ENCODE data around the gene FOXN3. TPM values are rescaled to one million over a fixed set of nuclear protein-coding genes. Genes with fewer than 3 reads are reported as not detected.
A peak's percentile ranks its signal among the peaks of the same experiment; 100 is the strongest.

Gene FOXN3
- total RNA-seq, 4 donors from 2014 or later: 66.1 to 130 (median 109) TPM

GRCh38 chr14:89330236-89331002, 86.6 kb downstream of the FOXN3 start:
- intact Hi-C loops (cut with DNase I; ENCODE audit: low total_unique reads): no loop called here
- TF ChIP-seq POLR2A (IDR thresholded peaks at IDR 0.05) (no peak), CTCF (IDR thresholded peaks at IDR 0.05) (no peak), POLR2AphosphoS5 (IDR thresholded peaks at IDR 0.05) (peak in 2 of 3 donors; percentile 17 to 35), EP300 (IDR thresholded peaks at IDR 0.05; ENCODE audit: low read depth) (no peak)

GRCh38 chr14:89327771-89328212, 89.2 kb downstream of the FOXN3 start:
- no peak for DNase-seq
- in situ Hi-C loops (cut with MboI; ENCODE audit: low pct_ligation_motif_present in 1 of 4, low pct_unique_long_range_greater_than_20kb in 1 of 4, low sequenced_read_pairs in 3 of 4) (no loop called here), intact Hi-C loops (cut with DNase I; ENCODE audit: low total_unique reads) (no loop called here)
- H3K4me3 ChIP-seq: no peak overlapping the region
- H3K4me1 ChIP-seq: peaks cover 3 to 20% (median 4%) of the 10 kb centered on the region in 4 donors
- no peak overlapping the region for H3K27ac ChIP-seq
- no peaks in the 10 kb centered on the region for H3K9me3 ChIP-seq
- TF ChIP-seq POLR2A (IDR thresholded peaks at IDR 0.05) (no peak), CTCF (IDR thresholded peaks at IDR 0.05) (no peak), EP300 (IDR thresholded peaks at IDR 0.05; ENCODE audit: low read depth) (no peak), POLR2AphosphoS5 (IDR thresholded peaks at IDR 0.05) (no peak)
- WGBS, 2 donors (ENCODE audit: low coverage in 1 of 2): 20 to 67% methylated on average over 1 to 5 of the region's 5 CpGs
- no peaks in the 10 kb centered on the region for H3K27me3 ChIP-seq
- no peaks in the 10 kb centered on the region for H3K36me3 ChIP-seq

More at GRCh38 chr14:89330236-89331002, 86.6 kb downstream of the FOXN3 start:
- peak; percentile 38 for DNase-seq
- Histone ChIP-seq H3K27me3 (no peaks in the 10 kb centered on the region), H3K9me3 (no peaks in the 10 kb centered on the region), H3K4me1 (peaks cover 3 to 20% (median 4%) of the 10 kb centered on the region in 4 donors), H3K4me3 (no peak overlapping the region), H3K27ac (peak overlapping the region in 3 of 4 donors; percentile 16 to 44 (median 33)), H3K36me3 (no peaks in the 10 kb centered on the region)
- in situ Hi-C loops (cut with MboI; ENCODE audit: low pct_ligation_motif_present in 1 of 4, low pct_unique_long_range_greater_than_20kb in 1 of 4, low sequenced_read_pairs in 3 of 4): no loop called here
- 80 to 81% methylated on average over 7 to 11 of the region's 11 CpGs for WGBS, 2 donors (ENCODE audit: low coverage in 1 of 2)

GRCh38 chr14:89325959-89326358, 91.1 kb downstream of the FOXN3 start:
- TF ChIP-seq EP300 (IDR thresholded peaks at IDR 0.05; ENCODE audit: low read depth): no peak
- no peak overlapping the region for H3K4me3 ChIP-seq
- intact Hi-C loops (cut with DNase I; ENCODE audit: low total_unique reads): no loop called here
- no peaks in the 10 kb centered on the region for H3K36me3 ChIP-seq
- peaks cover 3 to 20% (median 4%) of the 10 kb centered on the region in 4 donors for H3K4me1 ChIP-seq
- no peak overlapping the region for H3K27ac ChIP-seq
- 62 to 73% methylated on average over 4 of the region's 4 CpGs for WGBS, 2 donors (ENCODE audit: low coverage in 1 of 2)
- DNase-seq: no peak
- H3K27me3 ChIP-seq: no peaks in the 10 kb centered on the region
- H3K9me3 ChIP-seq: no peaks in the 10 kb centered on the region
- in situ Hi-C loops (cut with MboI; ENCODE audit: low pct_ligation_motif_present in 1 of 4, low pct_unique_long_range_greater_than_20kb in 1 of 4, low sequenced_read_pairs in 3 of 4): no loop called here

- H3K4me3 ChIP-seq: no peak overlapping the region
- DNase-seq: no peak
- in situ Hi-C loops (cut with MboI; ENCODE audit: low pct_ligation_motif_present in 1 of 4, low pct_unique_long_range_greater_than_20kb in 1 of 4, low sequenced_read_pairs in 3 of 4): no loop called here
- H3K9me3 ChIP-seq: no peaks in the 10 kb centered on the region
- TF ChIP-seq CTCF (IDR thresholded peaks at IDR 0.05): no peak
- TF ChIP-seq EP300 (IDR thresholded peaks at IDR 0.05; ENCODE audit: low read depth): no peak
- TF ChIP-seq POLR2AphosphoS5 (IDR thresholded peaks at IDR 0.05): no peak
- no peak for TF ChIP-seq POLR2A (IDR thresholded peaks at IDR 0.05)
- no peak overlapping the region for H3K27ac ChIP-seq
- intact Hi-C loops (cut with DNase I; ENCODE audit: low total_unique reads): no loop called here
- WGBS, 2 donors (ENCODE audit: low coverage in 1 of 2): 100% methylated on average over 2 of the region's 2 CpGs; no CpG with 5 or more reads in 1 of the 2 donors
- no peaks in the 10 kb centered on the region for H3K36me3 ChIP-seq
- H3K27me3 ChIP-seq: no peaks in the 10 kb centered on the region
- H3K4me1 ChIP-seq: peaks cover 0 to 19% (median 4%) of the 10 kb centered on the region in 4 donors
Observed at GRCh38 chr14:89325299-89325883, 91.6 kb downstream of the FOXN3 start.

Data from transverse colon (tissue), 4 donors.